Measurements from ENCODE around the gene ZBED2.
"Not testable (repeated sequence)": the region's sequence is repeated elsewhere in the genome, so short reads cannot be mapped to it uniquely, and the experiment has no call there.

The ZBED2 gene

DNA sequence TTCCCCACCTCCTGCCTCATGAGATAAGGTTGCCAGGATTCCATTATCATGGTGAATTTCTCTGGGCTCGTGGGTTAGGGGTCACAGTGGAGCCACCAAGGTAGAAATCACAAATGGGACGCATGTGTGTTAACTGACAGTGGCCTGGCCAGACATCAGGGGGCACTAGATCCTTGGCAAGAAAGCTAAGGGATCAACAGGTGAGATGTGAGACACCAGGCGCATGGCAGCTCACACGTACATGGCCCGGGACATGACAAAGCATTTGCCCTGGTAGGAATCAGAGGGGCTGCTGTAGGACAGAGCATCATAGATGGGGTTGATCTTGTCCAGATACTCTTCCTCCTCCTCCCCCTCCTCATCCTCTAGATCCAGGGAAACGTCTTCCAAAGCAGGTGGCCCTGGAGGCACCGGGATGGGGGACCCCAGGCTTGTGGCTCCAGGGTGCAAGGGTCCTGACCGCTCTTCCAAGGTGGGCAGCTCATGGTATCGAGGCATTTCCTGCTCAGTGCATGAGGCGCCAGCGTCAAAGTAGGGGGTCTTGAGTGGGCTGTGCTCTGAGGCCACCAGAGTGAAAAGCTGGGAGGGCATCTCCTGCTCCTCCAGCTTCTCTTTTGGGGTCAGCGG is 24.6 kb downstream of the ZBED2 start:
- no peak for DNase-seq

DNA sequence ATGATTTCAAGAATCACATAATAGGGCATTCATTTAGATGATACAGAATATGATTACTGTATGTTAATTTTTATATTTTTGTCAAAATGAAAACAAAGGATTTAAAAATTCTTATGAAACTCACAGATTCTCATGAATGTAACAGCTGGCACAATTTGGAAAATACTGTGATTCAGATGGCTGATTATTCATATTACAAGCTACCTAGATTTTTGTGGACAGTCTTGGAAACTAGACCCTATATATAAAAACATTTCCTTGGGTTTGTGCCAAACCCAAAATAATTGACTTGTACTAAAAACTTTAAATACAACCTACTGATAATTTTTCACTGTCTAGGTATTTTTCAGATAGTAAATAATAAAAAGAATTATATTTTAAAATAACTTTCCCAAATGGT is 26.2 kb downstream of the ZBED2 start:
- DNase-seq = no peak

DNA sequence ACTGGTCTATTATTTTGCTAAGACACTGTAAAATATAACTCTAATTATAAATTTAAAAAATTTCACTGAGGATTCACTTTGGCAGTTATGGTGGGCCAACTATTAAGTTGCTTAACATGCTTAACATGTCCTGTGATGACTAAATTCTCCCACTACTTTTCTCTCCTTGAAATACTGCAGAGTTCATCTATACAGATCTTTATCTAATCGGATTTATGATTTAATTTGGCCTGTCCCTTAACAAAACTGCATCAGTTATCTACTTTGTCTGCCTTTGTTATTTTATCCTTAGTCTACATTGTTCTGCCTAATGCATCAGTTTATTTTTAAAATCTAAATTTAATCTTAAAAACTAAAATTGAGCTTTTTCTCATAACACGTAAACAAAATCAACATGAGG is 26.8 kb downstream of the ZBED2 start:
- no peak for DNase-seq

DNA sequence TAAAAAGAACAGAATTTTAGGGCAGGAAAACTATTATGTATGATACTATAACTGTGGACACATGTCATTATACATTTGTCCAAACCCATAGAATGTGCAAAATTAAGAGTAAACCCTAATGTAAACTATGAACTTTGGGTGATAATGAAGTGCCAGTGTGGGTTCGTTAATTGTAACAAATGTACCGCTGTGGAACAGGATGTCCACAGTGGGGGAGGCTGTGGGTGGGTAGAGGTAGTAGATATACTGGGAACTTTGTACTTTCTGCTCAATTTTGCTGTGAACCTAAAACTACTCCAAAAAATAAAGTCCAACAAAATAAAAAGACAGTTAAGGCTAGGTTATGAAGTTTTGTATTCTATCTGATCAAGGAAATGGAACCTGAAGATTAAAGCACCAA is 28.3 kb downstream of the ZBED2 start:
- DNase-seq = no peak

DNA sequence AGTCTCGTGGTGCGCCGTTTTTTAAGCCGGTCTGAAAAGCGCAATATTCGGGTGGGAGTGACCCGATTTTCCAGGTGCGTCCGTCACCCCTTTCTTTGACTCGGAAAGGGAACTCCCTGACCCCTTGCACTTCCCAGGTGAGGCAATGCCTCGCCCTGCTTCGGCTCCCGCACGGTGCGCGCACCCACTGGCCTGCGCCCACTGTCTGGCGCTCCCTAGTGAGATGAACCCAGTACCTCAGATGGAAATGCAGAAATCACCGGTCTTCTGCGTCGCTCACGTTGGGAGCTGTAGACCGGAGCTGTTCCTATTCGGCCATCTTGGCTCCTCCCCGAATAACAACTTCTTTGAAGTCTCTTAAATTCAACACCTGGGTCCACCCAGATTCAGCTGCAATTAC is 33.2 kb downstream of the ZBED2 start:
- DNase-seq = not testable (repeated sequence)

DNA sequence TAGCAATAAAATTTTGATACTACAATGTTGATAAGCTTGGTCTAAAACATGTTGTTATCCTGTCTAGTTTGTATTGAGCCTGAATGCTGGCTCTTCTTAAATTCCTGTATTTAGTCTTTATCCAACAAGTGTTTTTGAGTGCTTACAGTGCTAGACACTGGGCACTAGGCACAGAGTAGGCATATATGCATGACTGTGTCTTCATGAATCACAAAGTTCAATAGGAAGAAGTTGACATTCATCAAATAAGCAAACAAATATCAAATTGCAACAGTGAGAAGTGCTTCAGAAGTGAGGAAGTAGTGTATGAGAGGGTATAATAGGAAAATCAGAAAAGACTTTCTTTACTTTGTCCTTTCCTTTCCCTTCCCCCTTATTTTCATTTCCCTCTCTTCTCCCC is 46.4 kb downstream of the ZBED2 start:
- DNase-seq = no peak

DNA sequence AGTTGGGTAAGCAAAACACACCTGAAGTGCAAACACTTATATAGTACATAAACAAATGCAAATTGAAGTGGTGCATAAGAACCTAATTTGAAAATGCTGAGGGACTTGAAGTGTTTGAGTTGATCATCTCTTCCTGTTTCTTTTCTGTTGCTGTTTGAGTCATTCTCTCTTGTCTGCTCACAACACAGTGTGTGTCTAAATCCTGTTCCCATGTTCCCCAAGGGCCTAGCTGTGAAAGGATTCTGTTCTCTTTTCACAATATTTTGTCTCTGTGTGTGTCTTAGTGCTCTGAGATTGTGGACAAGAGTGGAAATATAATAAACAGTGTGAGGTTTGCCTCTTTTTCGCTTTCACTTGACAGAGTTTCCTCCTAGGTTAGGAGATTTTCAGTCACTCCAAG is 47.1 kb downstream of the ZBED2 start:
- DNase-seq = no peak

DNA sequence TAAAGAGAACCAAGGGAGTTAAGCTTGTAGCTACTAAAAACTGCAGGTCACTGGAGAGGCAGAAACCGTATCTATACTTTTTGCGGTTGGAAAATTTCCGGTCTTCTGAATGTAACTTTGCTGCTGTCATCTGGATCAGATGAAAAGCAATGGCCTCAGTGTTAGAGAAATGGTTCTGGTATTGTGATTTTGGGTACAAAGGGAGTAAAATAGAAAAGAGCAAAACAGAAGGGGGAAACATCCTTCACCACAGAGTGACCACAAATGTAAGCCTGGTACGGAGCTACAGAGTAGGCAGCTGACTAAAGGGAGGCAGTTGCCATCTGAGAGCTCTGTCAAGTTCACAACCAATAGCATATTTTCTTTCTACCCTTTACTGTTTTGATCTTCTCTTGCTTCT is 47.5 kb downstream of the ZBED2 start:
- DNase-seq = no peak

DNA sequence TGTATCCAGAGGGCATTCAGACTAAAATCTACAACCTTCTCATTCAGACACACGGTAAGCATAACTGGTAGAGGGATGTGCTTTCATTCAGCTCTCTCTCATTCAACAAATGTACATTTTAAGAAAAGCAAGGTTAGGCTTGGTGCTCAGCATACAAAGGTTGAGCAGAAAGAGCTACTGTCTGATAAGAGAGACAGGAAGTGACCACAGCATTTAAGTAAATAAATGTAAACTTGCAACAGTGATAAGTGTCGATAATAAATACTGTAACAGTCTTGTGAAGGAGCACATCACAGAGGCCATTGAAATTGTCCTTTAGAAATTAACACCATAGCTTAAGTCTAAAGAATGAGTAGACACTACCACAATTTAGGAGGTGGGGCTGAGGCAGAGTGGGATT is 49.8 kb downstream of the ZBED2 start:
- DNase-seq = no peak
